ENCODE measurements around the gene RAB4B.
A peak's percentile ranks its signal among the peaks of the same experiment; 100 is the strongest.

- TF ChIP-seq CTCF (IDR thresholded peaks at IDR 0.05 in 8 of 11, conservative IDR thresholded peaks at IDR 0.05 in 3 of 11) (no peak), POLR2AphosphoS5 (IDR thresholded peaks at IDR 0.05) (peak in 2 of 3 donors; percentile 50 to 72)
Measured at GRCh38 chr19:40808497-40808896, 30.4 kb downstream of the RAB4B start.
